Measurements from ENCODE around the gene AHSP.
"Not testable (repeated sequence)": the region's sequence is repeated elsewhere in the genome, so short reads cannot be mapped to it uniquely, and the experiment has no call there.

AHSP gene

DNA sequence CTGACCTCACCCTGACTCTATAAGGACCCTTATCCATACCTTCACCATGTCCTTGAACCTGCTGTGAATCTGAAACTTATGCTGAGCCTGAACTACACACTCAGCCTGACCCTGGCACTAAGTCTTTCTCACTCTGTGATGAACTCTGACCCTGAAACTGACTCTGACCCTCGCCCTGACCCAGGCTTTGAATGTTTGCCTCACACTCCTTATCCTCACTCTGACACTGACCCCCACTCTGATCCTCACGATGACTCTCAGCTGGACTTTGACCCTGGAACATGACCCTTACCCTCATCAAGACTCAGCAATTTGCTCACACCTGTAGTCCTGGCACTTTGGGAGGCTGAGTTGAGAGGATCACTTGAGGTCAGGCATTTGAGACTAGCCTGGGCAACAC, 4.4 kb downstream of the AHSP start:
- DNase-seq: no peak

DNA sequence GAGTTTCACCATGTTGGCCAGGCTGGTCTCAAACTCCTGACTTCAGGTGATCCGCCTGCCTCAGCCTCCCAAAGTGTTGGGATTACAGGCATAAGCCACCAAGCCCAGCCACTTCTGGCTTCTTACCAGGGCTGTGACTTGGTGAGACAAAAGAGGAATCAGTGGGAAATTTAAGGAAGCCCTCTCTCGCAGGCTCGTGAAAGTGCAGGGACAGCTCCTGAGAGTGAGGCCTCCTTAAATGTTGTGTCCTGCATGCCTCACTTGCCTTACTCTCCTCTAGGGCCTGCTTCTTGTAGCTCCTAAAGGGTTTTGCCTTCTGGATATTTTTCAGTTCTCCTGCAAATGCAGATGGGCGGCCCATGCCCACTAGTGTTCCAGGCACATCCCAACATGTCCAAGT, 5.2 kb downstream of the AHSP start:
- no peak for DNase-seq

DNA sequence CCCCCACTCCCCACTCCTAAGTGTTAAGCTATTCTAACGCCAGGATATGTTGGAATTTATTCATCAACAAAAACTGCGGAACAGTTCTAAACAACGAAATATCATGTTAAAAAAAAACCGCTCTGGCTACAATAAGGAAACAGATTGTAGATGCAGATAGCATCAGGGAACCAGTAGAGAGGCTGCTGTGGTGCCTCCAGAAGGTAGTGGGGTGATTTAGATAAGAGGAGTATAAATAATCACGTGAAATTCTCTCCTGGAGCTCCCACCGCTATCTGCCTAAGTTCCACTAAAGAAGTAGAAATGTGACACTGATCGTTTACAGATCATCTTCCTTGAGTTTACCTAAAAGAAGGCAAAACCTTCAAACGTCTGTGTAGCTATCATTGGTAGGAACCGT, 8.0 kb downstream of the AHSP start:
- DNase-seq: no peak

DNA sequence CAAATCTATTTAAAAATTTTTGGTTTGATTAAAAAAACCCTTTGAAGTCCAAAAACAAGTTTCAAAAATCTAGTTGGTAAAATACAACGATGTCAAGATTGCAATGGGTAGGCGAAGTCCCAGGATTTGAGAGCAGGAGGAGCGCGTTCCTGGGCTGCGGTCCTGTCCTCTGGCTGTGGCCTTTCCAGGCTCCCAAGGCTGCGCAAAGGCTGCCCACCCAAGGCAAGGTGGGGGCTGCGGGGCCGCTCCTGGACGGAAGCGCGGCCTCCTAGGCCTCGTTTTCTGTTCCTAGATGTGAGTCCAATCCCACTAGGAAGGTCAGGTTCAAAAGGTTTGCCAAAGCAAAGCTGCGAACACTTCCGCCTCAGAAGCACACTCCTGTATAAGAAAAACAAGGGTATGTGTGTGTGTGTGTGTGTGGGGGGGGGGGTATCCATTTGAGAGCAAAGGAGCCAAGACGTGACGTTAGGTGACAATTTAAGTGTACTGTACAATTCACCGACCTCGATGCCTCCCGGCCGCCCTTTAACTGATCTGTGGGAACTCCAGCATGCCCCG, 9.2 kb downstream of the AHSP start:
- DNase-seq: no peak

DNA sequence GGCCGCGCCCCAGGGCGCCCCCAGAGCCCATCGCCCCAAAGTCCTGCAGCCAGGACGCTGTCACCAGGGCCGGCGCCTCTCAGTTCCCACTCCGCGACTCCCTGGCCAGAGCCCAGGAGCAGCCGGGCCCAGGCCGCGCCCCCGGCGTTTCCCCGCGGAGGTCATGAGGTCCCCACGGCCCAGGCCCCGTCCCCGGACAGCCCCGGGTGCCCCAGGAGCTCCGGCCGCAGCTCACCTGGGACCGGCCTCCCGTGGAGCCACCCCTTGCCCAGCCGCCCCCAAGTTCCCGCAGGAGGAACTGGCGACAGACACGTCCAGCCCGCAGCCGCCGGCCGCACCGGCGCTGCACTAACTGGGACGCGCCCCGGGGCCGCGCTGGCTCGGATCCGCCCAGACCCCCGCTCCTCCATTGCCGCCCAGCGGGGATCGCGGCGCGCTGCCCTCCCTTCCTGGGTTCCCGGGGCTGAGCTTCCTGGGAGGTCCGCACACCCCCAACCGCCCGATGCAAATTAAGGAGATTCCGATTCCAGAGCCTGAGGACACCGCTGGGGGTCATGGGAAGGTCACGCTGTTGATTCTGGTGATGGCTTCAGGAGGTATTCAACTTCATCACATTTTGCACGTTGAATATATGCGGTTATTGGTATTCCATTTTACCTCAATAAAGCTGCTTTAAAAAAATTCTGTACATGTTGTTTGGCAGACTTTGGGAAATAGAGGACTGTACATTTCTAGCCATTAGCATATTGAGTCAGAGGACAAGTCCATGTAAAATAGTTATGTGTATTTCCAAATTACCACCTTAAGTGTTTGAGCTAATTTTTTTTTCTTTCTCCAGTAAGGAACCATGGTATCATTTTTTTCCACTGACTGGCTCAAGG, 9.9 kb downstream of the AHSP start:
- DNase-seq: no peak

GRCh38 chr16:31538243-31538598, 10.5 kb downstream of the AHSP start:
- DNase-seq: not testable (repeated sequence)

- DNase-seq: not testable (repeated sequence)
Measured at GRCh38 chr16:31539762-31540161, 12.1 kb downstream of the AHSP start.

DNA sequence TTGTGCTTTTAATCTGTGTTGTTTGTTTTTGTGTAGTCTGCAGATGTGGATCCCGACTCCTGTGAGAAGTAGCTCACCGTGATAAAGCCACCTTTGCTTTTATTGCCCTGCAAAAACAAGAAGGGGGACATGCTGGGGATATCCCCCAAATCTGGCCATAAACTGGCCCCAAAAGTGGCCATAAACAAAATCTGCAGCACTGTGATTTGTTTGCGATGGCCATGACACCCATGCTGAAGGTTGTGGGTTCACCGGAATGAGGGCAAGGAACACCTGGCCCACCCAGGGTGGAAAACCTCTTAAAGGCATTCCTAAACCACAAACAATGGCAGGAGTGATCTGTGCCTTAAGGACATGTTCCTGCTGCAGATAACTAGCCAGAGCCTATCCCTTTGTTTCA, 15.1 kb downstream of the AHSP start:
- no peak for DNase-seq

- DNase-seq: no peak
Measured at GRCh38 chr16:31561426-31562233, 33.9 kb downstream of the AHSP start.

DNA sequence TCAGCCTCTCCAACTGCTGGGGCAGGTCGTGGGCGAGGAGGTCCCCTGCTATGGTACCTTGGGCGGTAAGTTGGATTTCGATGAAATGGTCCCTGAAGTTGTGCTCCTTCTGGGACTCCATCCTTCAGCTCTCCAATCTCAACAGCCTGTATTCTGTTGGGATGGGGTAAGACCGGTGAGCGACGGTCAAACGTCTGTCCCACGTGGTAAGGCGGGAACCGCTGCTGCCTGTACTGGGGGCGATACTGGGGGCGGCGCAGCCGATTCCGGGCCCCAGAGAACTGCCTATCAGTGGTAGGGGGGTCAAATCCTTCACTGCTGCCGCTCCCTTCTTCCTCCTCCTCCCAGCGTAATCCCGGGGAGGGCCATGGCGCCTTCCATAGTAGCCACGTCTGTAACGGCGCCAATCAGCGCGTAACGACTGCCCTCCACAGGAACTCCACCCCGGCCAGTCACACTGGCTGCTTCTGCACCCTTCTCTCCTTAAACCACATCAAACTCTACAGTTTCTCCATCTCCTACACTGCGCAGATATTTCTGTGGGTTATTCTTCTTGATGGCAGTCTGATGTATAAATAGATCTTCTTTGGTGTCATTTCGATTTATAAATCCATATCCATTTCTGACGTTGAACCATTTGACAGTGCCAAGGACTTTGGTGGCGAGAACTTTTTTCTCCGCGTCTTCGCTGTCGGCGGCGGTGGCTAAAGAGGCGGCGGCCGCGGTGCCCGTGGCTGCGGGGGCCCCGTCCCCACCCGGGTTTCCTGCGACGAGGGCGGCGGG, 41.1 kb downstream of the AHSP start:
- no peak for DNase-seq

DNA sequence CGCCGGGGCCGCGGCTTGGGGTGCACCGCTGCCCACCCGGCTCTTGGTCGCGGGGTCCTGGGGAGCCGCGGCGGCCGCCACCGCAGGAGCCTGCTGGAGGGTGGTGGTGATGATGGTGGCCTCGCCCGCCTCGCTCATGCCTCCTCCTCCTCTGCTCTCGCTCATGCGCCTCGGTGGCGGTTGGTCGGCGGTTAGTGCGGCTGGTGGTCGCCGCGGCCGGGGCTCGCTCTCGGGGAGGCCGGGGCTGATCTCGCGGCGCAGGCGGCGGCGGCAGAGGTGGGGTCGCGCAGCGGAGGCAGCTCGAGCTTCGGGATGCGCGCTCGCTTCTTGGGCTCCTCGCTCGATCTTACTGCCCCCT, 41.6 kb downstream of the AHSP start:
- no peak for DNase-seq

- DNase-seq: no peak
Measured at GRCh38 chr16:31572821-31573220, 45.1 kb downstream of the AHSP start.

DNA sequence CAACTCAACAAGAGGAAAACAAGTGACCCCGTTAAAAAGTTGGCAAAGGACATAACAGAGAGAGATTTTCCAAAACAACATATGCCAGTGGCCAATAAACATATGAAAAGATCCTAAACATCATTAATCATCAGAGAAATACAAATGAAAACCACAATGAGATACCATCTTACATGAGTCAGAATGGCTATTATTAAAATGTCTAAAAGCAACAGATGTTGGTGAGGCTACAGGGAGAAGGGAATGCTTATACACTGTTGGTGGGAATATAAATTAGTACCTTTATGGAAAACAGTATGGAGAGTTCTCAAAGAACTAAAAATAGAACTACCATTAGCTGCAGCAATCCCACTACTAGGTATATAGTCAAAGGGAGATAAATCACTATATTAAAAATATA, 46.5 kb downstream of the AHSP start:
- not testable (repeated sequence) for DNase-seq

GRCh38 chr16:31577411-31577810, 49.7 kb downstream of the AHSP start:
- no peak for DNase-seq

Measured in activated CD4-positive, alpha-beta T cell treated with anti-CD3 and anti-CD28 coated beads for 1 hour (primary cell).